ENCODE results near the gene FAM227B.
"Not testable (repeated sequence)": the region's sequence is repeated elsewhere in the genome, so short reads cannot be mapped to it uniquely, and the experiment has no call there.

FAM227B gene

GRCh38 chr15:49361370-49361769, 259.2 kb downstream of the FAM227B start:
- DNase-seq = no peak

- DNase-seq = not testable (repeated sequence)
Observed at GRCh38 chr15:49354439-49354838, 266.2 kb downstream of the FAM227B start.

DNA sequence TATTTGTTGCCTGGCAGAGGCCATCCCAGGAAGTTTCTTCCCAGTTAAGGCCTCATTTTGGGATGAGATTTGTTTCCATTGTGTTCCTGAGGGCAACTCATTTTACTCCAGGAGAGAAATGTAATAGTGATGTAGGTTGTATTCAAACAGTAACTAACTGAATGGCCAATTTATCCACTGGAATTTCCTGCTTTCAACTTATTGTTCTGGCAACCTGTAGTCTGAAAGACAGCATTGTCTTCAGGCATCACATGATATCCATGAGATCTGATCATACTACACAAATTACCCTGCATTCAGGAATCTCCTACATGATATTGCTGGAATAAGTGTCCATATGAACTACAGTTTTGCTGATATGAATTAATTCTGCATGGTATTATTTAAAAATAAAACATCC, 277.1 kb downstream of the FAM227B start:
- DNase-seq = no peak

- DNase-seq = no peak
Observed at GRCh38 chr15:49339656-49340055, 281.0 kb downstream of the FAM227B start.

DNA sequence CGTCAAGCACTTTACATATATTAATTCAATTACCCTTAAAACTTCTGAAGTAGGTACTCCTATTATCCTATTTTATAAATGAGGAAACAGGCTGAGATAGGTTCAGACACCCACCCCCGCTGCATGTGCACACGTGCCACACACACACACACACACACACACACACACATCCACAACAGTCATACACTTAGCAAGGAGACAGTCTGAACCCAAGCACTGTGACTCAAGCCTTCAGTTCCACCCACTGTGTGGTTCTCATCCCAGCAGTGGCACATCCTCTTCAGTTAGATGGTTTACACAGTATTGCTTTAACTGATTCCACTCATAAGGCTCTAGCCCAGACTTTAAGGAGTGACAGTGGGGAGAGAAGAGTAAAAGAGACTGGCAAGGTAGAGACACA, 288.7 kb downstream of the FAM227B start:
- DNase-seq = no peak

DNA sequence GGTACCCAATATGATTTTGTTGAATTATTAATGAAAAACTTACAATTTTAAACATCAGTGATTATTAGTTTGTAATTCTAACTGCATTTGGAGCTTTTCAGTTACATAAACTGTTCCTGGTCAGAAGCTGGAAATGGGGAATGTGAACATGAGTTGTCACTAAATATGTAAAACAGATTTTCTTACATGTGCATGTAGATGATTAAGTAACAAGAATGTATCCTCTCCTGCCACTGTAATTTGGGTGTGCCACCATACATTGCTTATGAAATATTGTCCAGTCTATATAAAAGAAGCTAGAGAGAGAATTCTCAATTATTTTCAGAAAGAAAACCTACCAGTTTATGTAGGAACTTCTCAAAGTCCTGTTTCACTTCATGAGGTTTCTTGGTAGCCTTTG, 289.2 kb downstream of the FAM227B start:
- DNase-seq = no peak

- DNase-seq = no peak
Observed at GRCh38 chr15:49330166-49330565, 290.5 kb downstream of the FAM227B start.

- DNase-seq = no peak
Observed at GRCh38 chr15:49328941-49329340, 291.7 kb downstream of the FAM227B start.

DNA sequence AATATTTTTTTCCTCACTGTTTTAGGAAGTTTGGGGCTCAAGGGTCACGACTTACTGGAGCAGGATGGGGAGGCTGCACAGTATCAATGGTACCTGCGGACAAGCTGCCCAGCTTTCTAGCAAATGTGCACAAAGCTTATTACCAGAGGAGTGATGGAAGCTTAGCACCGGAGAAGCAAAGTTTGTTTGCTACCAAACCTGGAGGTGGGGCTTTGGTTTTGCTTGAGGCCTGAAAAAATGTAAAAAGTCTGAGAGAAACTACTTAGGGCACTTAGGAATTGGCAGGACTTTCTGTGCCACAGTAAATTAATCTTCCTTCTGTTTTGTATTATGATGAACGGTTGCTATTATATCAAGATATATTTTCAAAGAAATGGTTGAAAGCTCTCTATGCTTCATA, 292.7 kb downstream of the FAM227B start:
- no peak for DNase-seq

DNA sequence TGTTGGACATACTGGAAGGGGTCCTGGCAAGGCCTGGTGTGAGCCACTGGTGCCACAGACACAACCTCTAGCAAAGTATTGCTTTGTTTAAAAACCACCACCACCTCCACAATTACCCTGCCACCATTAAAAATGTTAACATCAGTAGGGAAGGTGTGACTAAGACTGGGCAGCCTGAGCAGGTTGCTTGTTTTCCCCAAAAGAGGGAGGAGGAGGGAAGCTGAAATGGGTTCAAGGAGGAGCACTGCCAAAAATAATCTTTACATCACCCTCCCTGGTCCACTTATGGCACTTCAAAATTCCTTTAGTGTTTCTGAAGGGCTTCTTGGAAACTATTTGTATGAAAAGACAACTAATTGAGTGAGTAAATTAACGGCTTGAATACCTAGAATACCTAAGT, 297.4 kb downstream of the FAM227B start:
- no peak for DNase-seq

DNA sequence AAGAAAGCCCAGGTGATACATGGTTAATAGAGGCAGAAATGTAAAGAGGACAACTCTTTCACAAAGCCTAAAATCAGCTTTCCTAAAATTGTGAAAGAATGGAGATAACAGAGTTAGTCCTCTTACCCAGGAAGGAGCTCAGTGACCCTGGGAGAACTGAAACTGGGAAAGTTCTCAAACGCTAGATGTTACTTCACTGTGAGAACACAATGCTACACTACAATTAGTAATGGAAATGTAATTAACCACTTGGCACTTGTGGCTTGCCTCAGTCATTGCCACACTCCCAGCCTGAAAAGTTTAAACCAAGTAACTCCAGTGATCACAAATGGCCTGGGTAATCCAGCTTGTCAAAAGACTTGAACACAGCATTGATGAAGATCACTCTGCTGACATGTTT, 300.3 kb downstream of the FAM227B start:
- no peak for DNase-seq

- DNase-seq = no peak
Observed at GRCh38 chr15:49315391-49315823, 305.2 kb downstream of the FAM227B start.

DNA sequence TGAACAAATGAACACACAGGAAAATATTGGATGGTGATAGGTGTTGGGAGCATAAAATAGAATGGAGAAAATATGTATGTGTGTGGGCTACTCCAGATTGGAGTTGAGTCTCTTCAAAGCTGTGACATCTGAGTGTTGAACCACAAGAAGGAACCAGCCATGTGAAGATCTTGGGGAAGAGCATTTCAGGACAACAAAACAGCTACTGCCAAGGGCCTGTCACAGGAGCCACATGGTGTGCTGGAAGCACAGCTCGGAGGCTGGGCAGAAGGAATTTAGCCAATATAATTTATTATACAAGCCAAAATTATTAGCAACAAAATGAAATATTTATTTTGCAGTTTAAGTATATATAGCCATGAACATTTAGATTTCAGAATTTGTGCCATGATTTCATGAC, 305.9 kb downstream of the FAM227B start:
- no peak for DNase-seq

DNA sequence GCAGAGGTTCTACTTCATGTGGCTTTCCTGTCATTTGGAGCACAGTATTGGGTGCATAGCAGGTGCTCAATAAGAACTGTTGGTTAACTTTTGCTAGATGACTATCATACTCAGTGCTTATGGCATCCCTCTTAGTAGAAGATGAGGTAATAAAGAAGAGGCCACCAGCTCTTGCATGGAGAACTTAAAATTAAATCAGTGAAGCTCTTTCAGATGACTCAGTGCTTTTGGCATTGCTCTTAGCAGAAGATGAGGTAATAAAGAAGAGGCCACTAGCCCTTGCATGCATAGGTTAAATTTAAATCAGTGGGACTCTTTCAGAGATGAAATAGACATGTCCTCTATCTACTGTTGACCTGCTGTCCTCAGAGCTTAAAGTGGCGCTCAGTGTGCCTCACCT, 307.0 kb downstream of the FAM227B start:
- DNase-seq = no peak

DNA sequence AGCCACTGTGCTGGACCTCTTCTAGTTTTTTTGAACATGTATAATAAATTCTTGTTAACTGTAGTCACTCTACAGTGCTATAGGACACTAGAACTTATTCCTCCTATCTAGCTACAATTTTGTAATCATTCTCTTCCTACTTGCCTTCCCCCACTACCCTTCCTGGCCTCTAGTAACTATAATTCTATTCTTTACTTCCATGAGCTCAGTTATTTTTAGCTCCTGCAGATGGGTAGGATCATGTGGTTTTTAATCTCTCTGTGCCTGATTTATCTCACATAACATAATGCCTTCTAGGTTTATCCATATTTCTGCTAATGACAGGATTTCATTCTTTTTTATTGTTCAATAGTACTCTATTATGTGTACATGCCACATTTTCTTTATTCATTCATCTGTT, 310.7 kb downstream of the FAM227B start:
- no peak for DNase-seq

DNA sequence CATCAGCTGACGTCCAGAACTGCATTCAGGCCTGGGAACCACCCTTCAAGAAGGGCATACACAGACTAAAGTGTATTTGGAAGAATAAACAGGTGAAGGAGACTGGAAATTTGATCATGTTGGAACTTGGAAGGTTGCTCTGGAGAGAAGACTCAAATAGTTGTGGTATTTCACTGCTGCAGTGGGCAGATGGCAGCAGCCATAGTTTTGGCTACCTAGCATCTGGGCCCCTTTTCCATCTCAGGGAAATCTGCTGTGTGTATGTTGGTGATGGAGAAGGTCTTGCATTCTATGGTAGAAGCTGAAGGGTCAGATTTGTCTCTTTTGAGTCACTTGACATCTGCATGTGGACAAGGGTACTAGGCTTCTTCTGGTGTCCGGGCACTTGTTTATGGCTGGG, 311.9 kb downstream of the FAM227B start:
- DNase-seq = no peak

GRCh38 chr15:49306551-49306950, 314.1 kb downstream of the FAM227B start:
- no peak for DNase-seq

GRCh38 chr15:49303003-49303402, 317.6 kb downstream of the FAM227B start:
- DNase-seq = no peak

- no peak for DNase-seq
Observed at GRCh38 chr15:49301562-49301961, 319.1 kb downstream of the FAM227B start.

GRCh38 chr15:49300856-49301255, 319.8 kb downstream of the FAM227B start:
- DNase-seq = no peak

GRCh38 chr15:49297584-49297983, 323.0 kb downstream of the FAM227B start:
- no peak for DNase-seq

- DNase-seq = no peak
Observed at GRCh38 chr15:49296258-49296657, 324.4 kb downstream of the FAM227B start.

GRCh38 chr15:49293941-49294340, 326.7 kb downstream of the FAM227B start:
- DNase-seq = no peak

- no peak for DNase-seq
Observed at GRCh38 chr15:49290191-49290590, 330.4 kb downstream of the FAM227B start.

DNA sequence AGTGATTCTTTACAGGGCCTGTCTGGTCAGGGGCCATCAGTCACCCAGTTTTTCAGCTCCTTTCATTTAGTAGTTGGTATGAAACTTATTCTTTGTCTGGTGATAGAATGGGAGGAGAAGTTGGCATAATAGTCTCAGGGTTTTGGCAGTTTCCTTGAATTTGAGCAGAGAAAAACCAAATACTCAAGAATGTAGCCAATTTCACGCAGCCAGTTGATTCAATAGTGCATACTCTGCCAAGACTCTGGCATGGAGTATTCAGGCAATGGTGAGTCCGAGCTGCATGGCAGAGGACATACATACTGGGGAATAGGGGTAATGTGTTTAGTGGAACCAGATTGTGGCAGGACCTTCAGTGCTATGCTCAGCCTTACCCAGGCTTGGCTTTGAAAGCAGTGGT, 332.2 kb downstream of the FAM227B start:
- no peak for DNase-seq

DNA sequence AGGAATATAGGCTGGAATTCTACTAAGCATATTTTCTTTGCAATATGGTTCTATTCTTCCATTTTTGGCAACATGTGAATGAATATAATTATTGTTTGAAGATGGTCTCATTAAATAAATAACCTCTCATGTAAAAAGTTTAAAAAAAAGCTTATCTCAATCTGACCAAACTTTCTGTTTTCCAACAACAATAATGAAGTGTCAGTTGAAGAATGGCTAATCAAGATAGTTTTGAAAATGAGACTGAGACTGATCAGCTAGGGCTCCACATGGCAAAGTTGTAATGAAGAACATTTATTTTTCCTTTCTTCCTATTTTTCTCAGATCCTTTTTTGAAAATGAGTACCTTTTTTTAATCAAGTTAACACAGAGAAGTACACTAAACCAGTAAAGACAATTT, 333.1 kb downstream of the FAM227B start:
- no peak for DNase-seq

All from activated gamma-delta T cell (primary cell).